ENCODE data around the gene NRL.

DNA sequence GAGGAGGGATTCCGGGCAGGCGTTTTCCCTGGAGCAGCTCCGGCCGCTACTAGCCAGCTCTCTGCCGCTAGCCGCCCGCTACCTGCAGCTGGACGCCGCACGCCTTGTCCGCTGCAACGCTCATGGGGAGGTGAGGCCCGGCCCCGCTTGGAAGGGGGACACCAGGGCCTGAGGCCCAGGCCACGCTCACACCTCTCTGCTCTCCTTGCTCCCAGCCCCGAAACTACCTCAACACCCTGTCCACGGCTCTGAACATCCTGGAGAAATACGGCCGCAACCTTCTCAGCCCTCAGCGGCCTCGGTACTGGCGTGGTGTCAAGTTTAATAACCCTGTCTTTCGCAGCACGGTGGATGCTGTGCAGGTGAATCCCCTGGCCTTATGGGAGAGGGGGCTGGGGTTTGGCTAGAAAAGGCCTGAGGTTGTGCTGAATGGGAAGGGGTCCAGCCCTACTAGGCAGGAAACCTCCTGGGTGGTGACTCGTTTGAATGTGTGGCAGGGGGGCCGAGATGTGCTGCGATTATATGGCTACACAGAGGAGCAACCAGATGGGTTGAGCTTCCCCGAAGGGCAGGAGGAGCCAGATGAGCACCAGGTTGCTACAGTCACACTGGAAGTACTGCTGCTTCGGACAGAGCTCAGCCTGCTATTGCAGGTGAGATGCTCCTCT is 33.1 kb upstream of the NRL start:
- TF ChIP-seq, protein P1, sequence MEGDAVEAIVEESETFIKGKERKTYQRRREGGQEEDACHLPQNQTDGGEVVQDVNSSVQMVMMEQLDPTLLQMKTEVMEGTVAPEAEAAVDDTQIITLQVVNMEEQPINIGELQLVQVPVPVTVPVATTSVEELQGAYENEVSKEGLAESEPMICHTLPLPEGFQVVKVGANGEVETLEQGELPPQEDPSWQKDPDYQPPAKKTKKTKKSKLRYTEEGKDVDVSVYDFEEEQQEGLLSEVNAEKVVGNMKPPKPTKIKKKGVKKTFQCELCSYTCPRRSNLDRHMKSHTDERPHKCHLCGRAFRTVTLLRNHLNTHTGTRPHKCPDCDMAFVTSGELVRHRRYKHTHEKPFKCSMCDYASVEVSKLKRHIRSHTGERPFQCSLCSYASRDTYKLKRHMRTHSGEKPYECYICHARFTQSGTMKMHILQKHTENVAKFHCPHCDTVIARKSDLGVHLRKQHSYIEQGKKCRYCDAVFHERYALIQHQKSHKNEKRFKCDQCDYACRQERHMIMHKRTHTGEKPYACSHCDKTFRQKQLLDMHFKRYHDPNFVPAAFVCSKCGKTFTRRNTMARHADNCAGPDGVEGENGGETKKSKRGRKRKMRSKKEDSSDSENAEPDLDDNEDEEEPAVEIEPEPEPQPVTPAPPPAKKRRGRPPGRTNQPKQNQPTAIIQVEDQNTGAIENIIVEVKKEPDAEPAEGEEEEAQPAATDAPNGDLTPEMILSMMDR (conservative IDR thresholded peaks at IDR 0.05; ENCODE audit: low read length): no peak
- TF ChIP-seq EZH2phosphoT487 (IDR thresholded peaks at IDR 0.05; ENCODE audit: borderline replicate concordance): no peak
